ENCODE measurements around the gene CSRP2. TPM values are rescaled to one million over a fixed set of nuclear protein-coding genes. Genes with fewer than 3 reads are reported as not detected.

CSRP2 gene
- total RNA-seq, 4 donors from 2014 or later = 1.9 to 9.6 (median 8.3) TPM

DNA sequence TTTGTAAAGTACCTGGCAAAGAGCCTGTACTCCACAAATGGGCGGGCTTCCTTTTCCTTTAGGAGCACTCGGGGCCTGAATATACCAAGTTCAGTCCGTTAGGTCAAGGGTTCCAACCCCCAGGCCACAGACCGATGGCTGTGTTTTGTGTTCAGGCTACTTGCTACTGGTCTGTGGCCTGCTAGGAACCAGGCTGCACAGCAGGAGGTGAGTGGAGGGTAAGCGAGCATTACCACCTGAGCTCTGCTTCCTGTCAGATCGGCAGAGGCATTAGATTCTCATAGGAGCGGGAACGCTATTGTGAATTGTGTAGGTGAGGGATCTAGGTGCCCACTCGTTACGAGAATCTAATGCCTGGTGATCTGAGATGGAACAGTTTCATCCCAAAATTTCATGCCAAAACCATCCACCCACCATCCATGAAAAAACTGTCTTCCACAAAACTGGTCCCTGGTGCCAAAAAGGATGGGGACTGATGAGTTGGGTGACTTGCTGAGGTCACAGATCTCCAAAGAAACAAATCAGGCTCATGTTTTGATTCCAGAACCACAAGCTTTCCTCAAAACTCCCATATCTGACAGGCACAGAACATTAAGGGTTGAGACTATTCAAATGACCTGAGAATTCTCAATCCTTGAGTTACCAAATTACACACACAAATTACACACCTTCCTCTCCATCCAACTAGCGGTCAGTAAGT lies 4.2 kb downstream of the CSRP2 start:
- H3K4me3 ChIP-seq = no peak overlapping the region
- H3K4me1 ChIP-seq = peaks cover under 1 to 15% (median 9%) of the 10 kb centered on the region in 4 donors
- H3K9me3 ChIP-seq = no peaks in the 10 kb centered on the region
- intact Hi-C loops (cut with DNase I; ENCODE audit: low total_unique reads) = no loop called here
- H3K27ac ChIP-seq = no peak overlapping the region
- no peak for DNase-seq
- H3K36me3 ChIP-seq = no peaks in the 10 kb centered on the region
- in situ Hi-C loops (cut with MboI; ENCODE audit: low pct_ligation_motif_present in 1 of 4, low pct_unique_long_range_greater_than_20kb in 1 of 4, low sequenced_read_pairs in 3 of 4) = no loop called here
- TF ChIP-seq POLR2AphosphoS5 (IDR thresholded peaks at IDR 0.05) = no peak
- 74 to 100% methylated on average over 2 to 11 of the region's 11 CpGs for WGBS, 2 donors (ENCODE audit: low coverage in 1 of 2)
- peaks cover 35% of the 10 kb centered on the region for H3K27me3 ChIP-seq

DNA sequence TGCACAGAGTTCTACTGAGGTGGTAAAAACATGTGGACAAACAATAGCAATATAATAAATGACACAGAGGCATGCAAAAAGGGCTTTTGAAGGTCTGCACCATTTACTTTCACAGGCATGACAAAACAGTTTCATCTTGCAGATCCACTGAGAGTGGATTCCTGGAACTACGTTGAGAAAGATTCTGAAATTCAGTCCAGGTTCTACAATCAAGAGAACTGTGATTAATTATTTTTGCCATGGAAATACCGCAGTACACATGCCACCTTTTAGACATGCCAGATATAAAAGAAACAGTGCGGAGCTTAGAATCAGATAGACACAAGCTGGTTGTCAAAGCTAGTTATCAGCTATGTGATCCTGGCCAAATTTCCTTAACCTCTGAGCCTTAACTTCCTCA lies 4.8 kb downstream of the CSRP2 start:
- Histone ChIP-seq H3K9me3 (no peaks in the 10 kb centered on the region), H3K36me3 (no peaks in the 10 kb centered on the region), H3K4me1 (peaks cover 0 to 9% (median 7%) of the 10 kb centered on the region in 4 donors), H3K27me3 (peaks cover 29% of the 10 kb centered on the region), H3K27ac (no peak overlapping the region), H3K4me3 (no peak overlapping the region)
- no peak for TF ChIP-seq POLR2AphosphoS5 (IDR thresholded peaks at IDR 0.05)
- no peak for TF ChIP-seq EP300 (IDR thresholded peaks at IDR 0.05; ENCODE audit: low read depth)
- intact Hi-C loops (cut with DNase I; ENCODE audit: low total_unique reads) (no loop called here), in situ Hi-C loops (cut with MboI; ENCODE audit: low pct_ligation_motif_present in 1 of 4, low pct_unique_long_range_greater_than_20kb in 1 of 4, low sequenced_read_pairs in 3 of 4) (no loop called here)
- WGBS, 2 donors (ENCODE audit: low coverage in 1 of 2) = 52 to 63% methylated on average over 3 of the region's 3 CpGs
- DNase-seq = no peak

DNA sequence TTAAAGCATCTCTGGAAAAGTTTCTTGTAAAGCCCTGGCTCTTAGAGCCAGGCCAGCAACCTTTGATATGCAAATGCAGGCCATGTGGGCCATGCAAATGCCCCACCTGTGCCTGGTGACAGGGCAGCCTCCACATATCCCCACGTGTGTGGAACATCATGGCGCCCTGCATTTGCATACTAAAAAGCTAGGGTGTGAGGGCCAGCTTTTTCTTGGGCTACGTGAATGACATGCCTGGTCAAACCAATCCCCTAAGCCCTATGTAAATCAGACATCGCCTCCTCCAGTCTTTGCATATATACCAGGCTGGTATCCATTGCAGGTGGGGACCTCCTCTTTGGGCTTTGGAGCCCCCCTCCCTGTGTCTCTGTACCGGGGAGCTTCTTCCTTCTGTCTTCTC lies 6.4 kb downstream of the CSRP2 start:
- 80 to 100% methylated on average over 1 to 5 of the region's 5 CpGs for WGBS, 2 donors (ENCODE audit: low coverage in 1 of 2)
- Histone ChIP-seq H3K4me3 (no peak overlapping the region), H3K27ac (no peak overlapping the region), H3K27me3 (peaks cover 12% of the 10 kb centered on the region), H3K4me1 (no peaks in the 10 kb centered on the region), H3K9me3 (no peaks in the 10 kb centered on the region), H3K36me3 (no peaks in the 10 kb centered on the region)
- in situ Hi-C loops (cut with MboI; ENCODE audit: low pct_ligation_motif_present in 1 of 4, low pct_unique_long_range_greater_than_20kb in 1 of 4, low sequenced_read_pairs in 3 of 4) = no loop called here
- TF ChIP-seq POLR2AphosphoS5 (IDR thresholded peaks at IDR 0.05) (no peak), POLR2A (IDR thresholded peaks at IDR 0.05) (no peak), EP300 (IDR thresholded peaks at IDR 0.05; ENCODE audit: low read depth) (no peak)
- TF ChIP-seq, protein P1, sequence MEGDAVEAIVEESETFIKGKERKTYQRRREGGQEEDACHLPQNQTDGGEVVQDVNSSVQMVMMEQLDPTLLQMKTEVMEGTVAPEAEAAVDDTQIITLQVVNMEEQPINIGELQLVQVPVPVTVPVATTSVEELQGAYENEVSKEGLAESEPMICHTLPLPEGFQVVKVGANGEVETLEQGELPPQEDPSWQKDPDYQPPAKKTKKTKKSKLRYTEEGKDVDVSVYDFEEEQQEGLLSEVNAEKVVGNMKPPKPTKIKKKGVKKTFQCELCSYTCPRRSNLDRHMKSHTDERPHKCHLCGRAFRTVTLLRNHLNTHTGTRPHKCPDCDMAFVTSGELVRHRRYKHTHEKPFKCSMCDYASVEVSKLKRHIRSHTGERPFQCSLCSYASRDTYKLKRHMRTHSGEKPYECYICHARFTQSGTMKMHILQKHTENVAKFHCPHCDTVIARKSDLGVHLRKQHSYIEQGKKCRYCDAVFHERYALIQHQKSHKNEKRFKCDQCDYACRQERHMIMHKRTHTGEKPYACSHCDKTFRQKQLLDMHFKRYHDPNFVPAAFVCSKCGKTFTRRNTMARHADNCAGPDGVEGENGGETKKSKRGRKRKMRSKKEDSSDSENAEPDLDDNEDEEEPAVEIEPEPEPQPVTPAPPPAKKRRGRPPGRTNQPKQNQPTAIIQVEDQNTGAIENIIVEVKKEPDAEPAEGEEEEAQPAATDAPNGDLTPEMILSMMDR (IDR thresholded peaks at IDR 0.05) = no peak
- DNase-seq = no peak
- intact Hi-C loops (cut with DNase I; ENCODE audit: low total_unique reads) = no loop called here

DNA sequence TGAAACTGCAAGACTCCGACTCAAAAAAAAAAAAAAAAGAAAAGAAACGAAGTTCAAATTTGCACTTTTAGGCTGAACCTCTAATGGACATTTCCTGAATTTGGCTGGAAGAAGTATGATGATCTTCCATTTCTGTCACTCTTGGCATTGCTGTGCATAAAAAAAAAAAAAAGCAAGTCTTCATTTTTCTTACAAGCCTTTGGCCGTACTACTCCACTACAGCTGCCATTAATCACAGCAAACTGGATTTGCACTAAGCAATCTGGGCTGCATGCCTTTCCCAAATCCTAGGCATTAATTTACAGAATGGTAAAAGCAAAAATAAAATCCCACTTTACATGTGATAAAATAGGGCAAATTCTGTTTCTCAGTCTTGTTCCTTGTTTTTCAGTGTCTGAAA lies 7.1 kb downstream of the CSRP2 start:
- 66 to 78% methylated on average over 2 to 3 of the region's 3 CpGs for WGBS, 2 donors (ENCODE audit: low coverage in 1 of 2)
- H3K9me3 ChIP-seq = no peaks in the 10 kb centered on the region
- no peak overlapping the region for H3K4me3 ChIP-seq
- peaks cover 6% of the 10 kb centered on the region for H3K27me3 ChIP-seq
- TF ChIP-seq, protein P1 (IDR thresholded peaks at IDR 0.05) = no peak
- TF ChIP-seq EP300 (IDR thresholded peaks at IDR 0.05; ENCODE audit: low read depth) = no peak
- no peak for TF ChIP-seq POLR2AphosphoS5 (IDR thresholded peaks at IDR 0.05)
- in situ Hi-C loops (cut with MboI; ENCODE audit: low pct_ligation_motif_present in 1 of 4, low pct_unique_long_range_greater_than_20kb in 1 of 4, low sequenced_read_pairs in 3 of 4) (no loop called here), intact Hi-C loops (cut with DNase I; ENCODE audit: low total_unique reads) (no loop called here)
- no peaks in the 10 kb centered on the region for H3K36me3 ChIP-seq
- DNase-seq = no peak
- H3K4me1 ChIP-seq = no peaks in the 10 kb centered on the region
- no peak overlapping the region for H3K27ac ChIP-seq

DNA sequence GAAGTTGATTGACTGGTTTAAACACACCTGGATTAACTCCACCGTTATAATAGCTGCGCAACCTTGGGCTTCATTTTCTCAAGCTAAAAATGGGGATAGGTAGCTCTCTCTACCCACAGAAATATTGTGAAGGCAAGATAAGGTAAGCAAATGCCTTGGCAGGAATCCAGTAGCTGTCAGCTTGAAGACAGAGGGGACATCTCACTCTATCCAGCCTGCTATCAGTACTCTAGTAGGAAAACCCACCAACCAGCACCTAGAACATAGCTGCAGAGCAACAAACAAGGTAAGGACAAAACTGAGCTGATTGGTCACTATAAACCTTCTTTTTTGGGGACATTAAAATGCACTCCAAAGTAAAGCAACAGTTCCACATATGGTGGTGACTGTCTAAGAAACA lies 7.7 kb downstream of the CSRP2 start:
- Histone ChIP-seq H3K27me3 (no peaks in the 10 kb centered on the region), H3K4me1 (peaks cover 0 to 3% (median 0%) of the 10 kb centered on the region in 4 donors), H3K36me3 (no peaks in the 10 kb centered on the region), H3K27ac (no peak overlapping the region), H3K9me3 (no peaks in the 10 kb centered on the region), H3K4me3 (no peak overlapping the region)
- DNase-seq = no peak
- WGBS, 2 donors (ENCODE audit: low coverage in 1 of 2) = 81 to 83% methylated on average over 2 of the region's 2 CpGs
- TF ChIP-seq, protein P1 (IDR thresholded peaks at IDR 0.05) = no peak
- no peak for TF ChIP-seq POLR2A (IDR thresholded peaks at IDR 0.05)
- no peak for TF ChIP-seq POLR2AphosphoS5 (IDR thresholded peaks at IDR 0.05)
- no peak for TF ChIP-seq EP300 (IDR thresholded peaks at IDR 0.05; ENCODE audit: low read depth)
- intact Hi-C loops (cut with DNase I; ENCODE audit: low total_unique reads) = no loop called here
- in situ Hi-C loops (cut with MboI; ENCODE audit: low pct_ligation_motif_present in 1 of 4, low pct_unique_long_range_greater_than_20kb in 1 of 4, low sequenced_read_pairs in 3 of 4) = no loop called here

Measured in transverse colon (tissue), 4 donors.